HepG2 (cell line): Measurements from ENCODE around the gene IL33. TPM values are rescaled to one million over a fixed set of nuclear protein-coding genes. Genes with fewer than 3 reads are reported as not detected.

Source experiments
- ATAC-seq: fragments of 200-7000 bp; cut with Tn5 transposase; 3 replicates; pipeline ENCODE4 v1.9.1; 2020; ENCODE audit warnings: mild to moderate bottlenecking, moderate library complexity
- BruUV-seq: library from RNA; stranded (reverse); fragments of 400-500 nt; replicated peaks from 2 replicates; lab custom pipeline; 2021; lab: Mats Ljungman, UMichigan
- CTCF ChIA-PET: fragments of 300-600 bp; formaldehyde crosslinking; extraction: SDS; loops from one replicate; lab custom pipeline; 2021; ENCODE audit warnings: low total read pairs, inconsistent platforms, low intra/inter-chr PET ratio; lab: Yijun Ruan, JAX
- POLR2A ChIA-PET: fragments of 350-600 bp; sonication (Branson Sonifier 250); formaldehyde crosslinking; loops from one replicate; lab custom pipeline; 2020; ENCODE audit warnings: antibody characterized with exemption, inconsistent platforms; lab: Yijun Ruan, JAX
- DNase-seq: peaks from one replicate; pipeline ENCODE4 v3.0.0-alpha.2; 2015; ENCODE audit warnings: low spot score
- FAIRE-seq: peaks from 3 replicates; lab custom pipeline; 2011; peaks lifted over from hg19 to GRCh38; lab: Jason Lieb, UNC
- H2AFZ ChIP-seq: one replicate; pipeline ENCODE4 v1.6.1; 2011; ENCODE audit warnings: low read length, inconsistent platforms
- H3K27ac ChIP-seq: fragments of 300-600 bp; 3 replicates; pipeline ENCODE4 v1.8.0; 2011; ENCODE audit warnings: mixed run types, mild to moderate bottlenecking, mixed read lengths, low read length, inconsistent platforms; ENCODE audit not compliant: insufficient read depth; ENCODE audit errors: extremely low read length
- H3K27me3 ChIP-seq, 2 experiments: fragments of 200-600 bp in 1 of 2; 2 replicates in 1 of 2; 3 replicates in 1 of 2; pipeline versions ENCODE4 v1.6.0 to v1.8.0; 2011; ENCODE audit warnings: low read length in 2 of 2, mild to moderate bottlenecking in 2 of 2, moderate library complexity in 2 of 2, inconsistent platforms in 1 of 2; ENCODE audit not compliant: insufficient read depth in 2 of 2, control insufficient read depth in 1 of 2
- H3K36me3 ChIP-seq, 2 experiments: fragments of 200-600 bp in 1 of 2; replicated peaks in 1 of 2; 2 replicates in 1 of 2; 3 replicates in 1 of 2; pipeline versions ENCODE4 v1.5.1 to v1.8.0; 2011; ENCODE audit warnings: low read length in 2 of 2, inconsistent platforms in 1 of 2; ENCODE audit not compliant: insufficient read depth in 2 of 2, control insufficient read depth in 1 of 2
- H3K4me1 ChIP-seq: 2 replicates; pipeline ENCODE4 v1.5.1; 2012; ENCODE audit warnings: low read length, inconsistent platforms; ENCODE audit not compliant: insufficient read depth
- H3K4me2 ChIP-seq: 2 replicates; pipeline ENCODE4 v1.6.0; 2011; ENCODE audit warnings: low read depth, low read length, inconsistent platforms
- H3K4me3 ChIP-seq, 3 experiments: fragments of 200-600 bp in 1 of 3; sonication (generic), shearing (Covaris generic) in 1 of 3; replicated peaks in 1 of 3; 2 replicates each; pipeline ENCODE4 v1.5.1; 2011 to 2016; ENCODE audit warnings: low read length in 3 of 3, inconsistent platforms in 2 of 3, low read depth in 2 of 3, mild to moderate bottlenecking in 2 of 3, control low read depth in 1 of 3, mixed read lengths in 1 of 3; ENCODE audit not compliant: insufficient read depth in 1 of 3
- H3K79me2 ChIP-seq: one replicate; pipeline ENCODE4 v1.6.1; 2011; ENCODE audit warnings: low read length, inconsistent platforms; ENCODE audit not compliant: insufficient read depth
- H3K9ac ChIP-seq: 2 replicates; pipeline ENCODE4 v1.6.0; 2011; ENCODE audit warnings: mild to moderate bottlenecking, low read depth, low read length, inconsistent platforms; ENCODE audit not compliant: insufficient read depth
- H3K9me3 ChIP-seq: 2 replicates; pipeline ENCODE4 v1.5.1; 2012; ENCODE audit warnings: mild to moderate bottlenecking, low read length
- H4K20me1 ChIP-seq: 2 replicates; pipeline ENCODE4 v1.6.0; 2011; ENCODE audit warnings: inconsistent platforms, mild to moderate bottlenecking, low read length, moderate library complexity; ENCODE audit not compliant: insufficient read depth
- ARNTL ChIP-seq: sonication (generic); formaldehyde crosslinking; IDR thresholded peaks from 2 replicates; pipeline ENCODE4 v1.4.0; 2020; ENCODE audit warnings: mild to moderate bottlenecking, missing genetic modification reagents
- ISX ChIP-seq: sonication (generic); formaldehyde crosslinking; conservative IDR thresholded peaks from 2 replicates; pipeline ENCODE4 v1.5.0; 2020; ENCODE audit warnings: missing genetic modification reagents
- MAFF ChIP-seq: IDR thresholded peaks from 2 replicates; pipeline ENCODE4 v1.6.1; 2011; ENCODE audit warnings: low read depth, low read length, improper control_type of control experiment
- MAFK ChIP-seq, 2 experiments: IDR thresholded peaks in 1 of 2; conservative IDR thresholded peaks in 1 of 2; 2 replicates each; pipeline ENCODE4 v1.6.1; 2011; ENCODE audit warnings: improper control_type of control experiment in 2 of 2, low read length in 2 of 2
- NAIF1 ChIP-seq: sonication (generic); formaldehyde crosslinking; IDR thresholded peaks from 2 replicates; pipeline ENCODE4 v1.5.0; 2020; ENCODE audit warnings: mild to moderate bottlenecking, missing genetic modification reagents, borderline replicate concordance
- NFE2L2 ChIP-seq: fragments of 150-350 bp; IDR thresholded peaks from 2 replicates; pipeline ENCODE4 v1.6.1; 2014; ENCODE audit warnings: low read length
- RARA ChIP-seq: IDR thresholded peaks from 2 replicates; pipeline ENCODE4 v1.6.1; 2016; ENCODE audit warnings: missing genetic modification reagents, missing compliant biosample characterization
- SOX6 ChIP-seq, 2 experiments: fragments of 450-650 bp in 1 of 2; sonication (generic) in 1 of 2; formaldehyde crosslinking in 1 of 2; IDR thresholded peaks; 2 replicates each; pipeline versions ENCODE4 v1.4.0 to v1.6.1; 2017 to 2020; ENCODE audit warnings: antibody characterized with exemption in 1 of 2, mild to moderate bottlenecking in 1 of 2, missing genetic modification reagents in 1 of 2
- ZFP1 ChIP-seq: IDR thresholded peaks from 2 replicates; pipeline ENCODE4 v1.6.1; 2016
- ZFP36L1 ChIP-seq: sonication (generic); formaldehyde crosslinking; IDR thresholded peaks from 2 replicates; pipeline ENCODE4 v1.8.0; 2022; ENCODE audit warnings: mild to moderate bottlenecking, missing genetic modification reagents, moderate library complexity
- ZNF121 ChIP-seq: sonication (generic); formaldehyde crosslinking; IDR thresholded peaks from 2 replicates; pipeline ENCODE4 v1.5.0; 2020; ENCODE audit warnings: mild to moderate bottlenecking, missing genetic modification reagents
- ZNF274 ChIP-seq: sonication (generic); formaldehyde crosslinking; IDR thresholded peaks from 2 replicates; pipeline ENCODE4 v1.5.1; 2020; ENCODE audit warnings: mild to moderate bottlenecking, missing genetic modification reagents
- ZNF484 ChIP-seq: sonication (generic); formaldehyde crosslinking; IDR thresholded peaks from 2 replicates; pipeline ENCODE4 v1.5.1; 2020; ENCODE audit warnings: mild to moderate bottlenecking, low read depth, missing genetic modification reagents, borderline replicate concordance
- ZNF672 ChIP-seq: sonication (generic); formaldehyde crosslinking; IDR thresholded peaks from 2 replicates; pipeline ENCODE4 v1.8.1; 2022; ENCODE audit warnings: missing genetic modification reagents
- ZSCAN22 ChIP-seq: sonication (generic); formaldehyde crosslinking; IDR thresholded peaks from 2 replicates; pipeline ENCODE4 v1.4.0; 2020; ENCODE audit warnings: mild to moderate bottlenecking, missing genetic modification reagents
- WGBS: methylation state at CpG from one replicate; pipeline ENCODE4 v1.1.6; 2017; ENCODE audit warnings: low lambda C conversion rate; 5-methylcytosine and 5-hydroxymethylcytosine counted together
- in situ Hi-C: cut with HindIII; loops from 2 replicates; pipeline ENCODE4 v1.10.0; 2017; ENCODE audit warnings: low pct_unique_long_range_greater_than_20kb; ENCODE audit not compliant: extremely low pct_ligation_motif_present
- intact Hi-C: fragments of 100-400 bp; cut with micrococcal nuclease; formaldehyde crosslinking; loops from one replicate; pipeline ENCODE4 v1.10.0; 2022; ENCODE audit not compliant: unreplicated experiment
- polyA plus RNA-seq, 8 experiments: library from polyadenylated mRNA; depleted of rRNA in 3 of 8; stranded (reverse) in 7 of 8; unstranded in 1 of 8; fragments of >200 nt; fragmentation: Illumina TruSeq in 4 of 8; extraction: Trizol in 4 of 8; gene quantifications; 2 replicates each; pipeline versions ENCODE4 v1.2.1 to v1.2.3, GENCODE V29; 2011 to 2016; ENCODE audit warnings: low read depth in 4 of 8, missing spikeins in 1 of 8, mixed read lengths in 1 of 8; ENCODE audit not compliant: insufficient read depth in 1 of 8
- total RNA-seq, 5 experiments: library from RNA; depleted of rRNA; stranded (reverse); fragments of >200 nt; fragmentation: Illumina TruSeq; extraction: Trizol; gene quantifications; 2 replicates each; pipeline ENCODE4 v1.2.3, GENCODE V29; 2016; ENCODE audit warnings: low read depth in 1 of 5
- TF ChIP-seq, protein P1 (sequence below): sonication (generic); formaldehyde crosslinking; IDR thresholded peaks from 2 replicates; pipeline ENCODE4 v1.4.0; 2020; ENCODE audit warnings: mild to moderate bottlenecking, missing genetic modification reagents

Gene IL33
- total and polyA plus RNA-seq, 2 of the 13 experiments (the other 11 are each of a cell fraction or from before 2014, with no cell fraction given): 0.05 TPM; not detected in 1

- in situ Hi-C loops: no loop called here
- FAIRE-seq (no peak), ATAC-seq (no peak), DNase-seq (no peak)
- BruUV-seq: no TSS peak
- H3K27me3 ChIP-seq: no peaks in the 10 kb centered on the region
- H3K27ac ChIP-seq: peak overlapping the region; percentile 80
- H3K9ac ChIP-seq: peak overlapping the region; percentile 53
- no peak overlapping the region for H3K4me3 ChIP-seq
- H4K20me1 ChIP-seq: no peaks in the 10 kb centered on the region
- H3K4me1 ChIP-seq: peaks cover 41% of the 10 kb centered on the region
- no peaks in the 10 kb centered on the region for H3K79me2 ChIP-seq
- POLR2A ChIA-PET: interaction anchor here (1.5 kb wide), 1 partner anchor 32 kb away, joined by 5 read pairs; no protein-coding TSS in a partner anchor
- intact Hi-C loops: no loop called here
- no peaks in the 10 kb centered on the region for H3K36me3 ChIP-seq
- peak; percentile 41; the same call in 1 of the 2 replicates for TF ChIP-seq NFE2L2
- TF ChIP-seq ISX (CRISPR knock-in tag): no peak
- TF ChIP-seq MAFK (conservative IDR thresholded peaks at IDR 0.05 in 1 of 2, IDR thresholded peaks at IDR 0.05 in 1 of 2; ENCODE audit: low read length in 2 of 2): peak; percentile 71 to 74
- no peak for TF ChIP-seq ZNF121 (CRISPR knock-in tag)
- peak; percentile 34; the same call in 1 of the 2 replicates for TF ChIP-seq MAFF
- TF ChIP-seq ZSCAN22: no peak
- TF ChIP-seq RARA (CRISPR knock-in tag): no peak
- TF ChIP-seq NAIF1 (CRISPR knock-in tag): no peak
- TF ChIP-seq SOX6 (IDR thresholded peaks at IDR 0.05): no peak
- no peak for TF ChIP-seq SOX6 (CRISPR knock-in tag; IDR thresholded peaks at IDR 0.05)
- TF ChIP-seq ZFP36L1 (CRISPR knock-in tag): no peak
- CTCF ChIA-PET: no interaction called here
- no peaks in the 10 kb centered on the region for H3K9me3 ChIP-seq
- WGBS: 94% methylated on average over 2 of the region's 2 CpGs
- no peak overlapping the region for H3K4me2 ChIP-seq
- no peak overlapping the region for H2AFZ ChIP-seq
Measured at GRCh38 chr9:6239694-6240093, 24.1 kb downstream of the IL33 start.

DNA sequence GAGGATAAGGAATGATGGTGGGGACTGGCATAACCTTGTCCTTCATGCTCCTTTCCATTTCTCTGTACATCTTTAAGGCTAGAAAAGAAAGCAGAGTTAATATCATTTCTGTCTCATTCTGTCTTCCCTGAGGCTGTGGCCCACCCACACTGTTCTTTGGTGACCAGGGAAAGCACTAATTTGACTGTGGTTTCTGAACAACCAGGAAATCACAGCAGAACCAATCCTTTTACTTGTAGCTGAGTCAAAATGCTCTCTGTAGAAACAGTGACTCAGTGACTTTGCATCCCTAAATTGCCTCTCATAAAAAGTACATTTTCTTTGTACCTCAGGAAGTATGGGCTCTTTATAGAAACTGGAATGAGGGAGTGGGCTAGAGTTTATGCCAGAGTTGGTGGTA lies 28.1 kb downstream of the IL33 start:
- H3K9ac ChIP-seq: no peak overlapping the region
- POLR2A ChIA-PET: no interaction called here
- DNase-seq: no peak

More for the DNA sequence above, 28.1 kb downstream of the IL33 start:
- TF ChIP-seq, protein P1, sequence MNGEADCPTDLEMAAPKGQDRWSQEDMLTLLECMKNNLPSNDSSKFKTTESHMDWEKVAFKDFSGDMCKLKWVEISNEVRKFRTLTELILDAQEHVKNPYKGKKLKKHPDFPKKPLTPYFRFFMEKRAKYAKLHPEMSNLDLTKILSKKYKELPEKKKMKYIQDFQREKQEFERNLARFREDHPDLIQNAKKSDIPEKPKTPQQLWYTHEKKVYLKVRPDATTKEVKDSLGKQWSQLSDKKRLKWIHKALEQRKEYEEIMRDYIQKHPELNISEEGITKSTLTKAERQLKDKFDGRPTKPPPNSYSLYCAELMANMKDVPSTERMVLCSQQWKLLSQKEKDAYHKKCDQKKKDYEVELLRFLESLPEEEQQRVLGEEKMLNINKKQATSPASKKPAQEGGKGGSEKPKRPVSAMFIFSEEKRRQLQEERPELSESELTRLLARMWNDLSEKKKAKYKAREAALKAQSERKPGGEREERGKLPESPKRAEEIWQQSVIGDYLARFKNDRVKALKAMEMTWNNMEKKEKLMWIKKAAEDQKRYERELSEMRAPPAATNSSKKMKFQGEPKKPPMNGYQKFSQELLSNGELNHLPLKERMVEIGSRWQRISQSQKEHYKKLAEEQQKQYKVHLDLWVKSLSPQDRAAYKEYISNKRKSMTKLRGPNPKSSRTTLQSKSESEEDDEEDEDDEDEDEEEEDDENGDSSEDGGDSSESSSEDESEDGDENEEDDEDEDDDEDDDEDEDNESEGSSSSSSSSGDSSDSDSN: no peak
- TF ChIP-seq ARNTL (CRISPR knock-in tag) (no peak), ZNF672 (CRISPR knock-in tag) (no peak), ZNF484 (no peak), ZFP1 (CRISPR knock-in tag) (no peak), ZNF274 (no peak)
- CTCF ChIA-PET: no interaction called here
- Histone ChIP-seq H3K4me3 (no peak overlapping the region), H3K27me3 (no peaks in the 10 kb centered on the region), H4K20me1 (no peaks in the 10 kb centered on the region), H3K9me3 (no peaks in the 10 kb centered on the region), H3K4me1 (peaks cover 28% of the 10 kb centered on the region), H3K79me2 (no peaks in the 10 kb centered on the region), H2AFZ (no peak overlapping the region), H3K27ac (no peak overlapping the region), H3K36me3 (no peaks in the 10 kb centered on the region), H3K4me2 (no peak overlapping the region)
- intact Hi-C loops (no loop called here), in situ Hi-C loops (no loop called here)
- no TSS peak for BruUV-seq
- FAIRE-seq (no peak), ATAC-seq (no peak)
